MCF 10A (cell line): ENCODE data around the gene SUGP1. TPM values are rescaled to one million over a fixed set of nuclear protein-coding genes. Genes with fewer than 3 reads are reported as not detected.

ENCODE experiments used
- BruUV-seq: library from RNA; stranded (reverse); fragments of 400-500 nt; replicated peaks from 2 replicates; lab custom pipeline; 2021; lab: Mats Ljungman, UMichigan
- CTCF ChIA-PET: fragments of 300-600 bp; sonication (Branson Sonifier 250); formaldehyde crosslinking; extraction: SDS; loops from one replicate; lab custom pipeline; 2021; ENCODE audit warnings: antibody characterized with exemption, inconsistent platforms; lab: Yijun Ruan, JAX
- POLR2A ChIA-PET: fragments of 300-600, 350-650 bp; sonication (Branson Sonifier 250); formaldehyde crosslinking; extraction: SDS; loops from one replicate; lab custom pipeline; 2020; ENCODE audit warnings: antibody characterized with exemption, inconsistent platforms; lab: Yijun Ruan, JAX
- DNase-seq: peaks from one replicate; pipeline ENCODE4 v3.0.0-alpha.2; 2018; ENCODE audit not compliant: unreplicated experiment
- H3K27ac Mint-ChIP-seq: one replicate; pipeline ENCODE4 v1.8.0; 2022; ENCODE audit warnings: mild to moderate bottlenecking, low read depth, mixed read lengths; ENCODE audit not compliant: unreplicated experiment
- H3K27me3 Mint-ChIP-seq: one replicate; pipeline ENCODE4 v1.8.0; 2022; ENCODE audit warnings: mixed read lengths; ENCODE audit not compliant: insufficient read depth, unreplicated experiment
- H3K36me3 Mint-ChIP-seq: one replicate; pipeline ENCODE4 v1.8.0; 2022; ENCODE audit warnings: mild to moderate bottlenecking, moderate library complexity, mixed read lengths; ENCODE audit not compliant: insufficient read depth, unreplicated experiment
- H3K4me1 Mint-ChIP-seq: one replicate; pipeline ENCODE4 v1.8.0; 2022; ENCODE audit warnings: mixed read lengths; ENCODE audit not compliant: insufficient read depth, unreplicated experiment
- H3K4me3 Mint-ChIP-seq: one replicate; pipeline ENCODE4 v1.8.0; 2022; ENCODE audit warnings: mild to moderate bottlenecking, moderate library complexity, mixed read lengths; ENCODE audit not compliant: unreplicated experiment
- H3K9me3 Mint-ChIP-seq: one replicate; pipeline ENCODE4 v1.8.0; 2022; ENCODE audit warnings: mixed read lengths; ENCODE audit not compliant: unreplicated experiment
- CTCF ChIP-seq: fragments of 200-600 bp; IDR thresholded peaks from one replicate; pipeline ENCODE4 v1.8.0; 2022; ENCODE audit warnings: antibody characterized with exemption, mild to moderate bottlenecking; ENCODE audit not compliant: unreplicated experiment
- intact Hi-C: fragments of 100-400 bp; cut with micrococcal nuclease; formaldehyde crosslinking; loops from 2 replicates; pipeline ENCODE4 v1.14.1; 2022
- total RNA-seq: library from RNA; stranded (reverse); gene quantifications from 2 replicates; pipeline ENCODE4 v1.2.3, GENCODE V29; 2022

Gene SUGP1
- total RNA-seq, 1 experiment from 2014 or later: 51.1 TPM

GRCh38 chr19:19232261-19232721 is 88.0 kb downstream of the SUGP1 start:
- TF ChIP-seq CTCF: no peak
- intact Hi-C loops: no loop called here
- Mint-ChIP-seq H3K4me3 (no peak overlapping the region), H3K9me3 (no peaks in the 10 kb centered on the region), H3K27ac (no peak overlapping the region), H3K27me3 (peaks cover 18% of the 10 kb centered on the region), H3K36me3 (no peaks in the 10 kb centered on the region), H3K4me1 (no peaks in the 10 kb centered on the region)
- no TSS peak for BruUV-seq
- CTCF ChIA-PET: interaction anchor here (1.1 kb wide), 1 partner anchor 258 kb away, joined by 3 read pairs; no protein-coding TSS in a partner anchor
- no peak for DNase-seq
- POLR2A ChIA-PET: no interaction called here

GRCh38 chr19:19230999-19231398 is 89.3 kb downstream of the SUGP1 start:
- Mint-ChIP-seq H3K4me1 (no peaks in the 10 kb centered on the region), H3K27ac (no peak overlapping the region), H3K27me3 (peaks cover 18% of the 10 kb centered on the region), H3K36me3 (no peaks in the 10 kb centered on the region), H3K4me3 (no peak overlapping the region), H3K9me3 (no peaks in the 10 kb centered on the region)
- ChIA-PET POLR2A (no interaction called here), CTCF (interaction anchor here (0.6 to 1.5 kb wide), 3 partner anchors 11 to 145 kb away, joined by 3 read pairs; no protein-coding TSS in a partner anchor)
- no peak for DNase-seq
- no peak for TF ChIP-seq CTCF
- intact Hi-C loops: no loop called here
- no TSS peak for BruUV-seq

GRCh38 chr19:19229701-19230100 is 90.6 kb downstream of the SUGP1 start:
- CTCF ChIA-PET: interaction anchor here (0.6 to 1.0 kb wide), 3 partner anchors 28 to 282 kb away, joined by 4 to 5 read pairs (median 4); no protein-coding TSS in a partner anchor
- DNase-seq: no peak

GRCh38 chr19:19227217-19227616 is 93.1 kb downstream of the SUGP1 start:
- no peaks in the 10 kb centered on the region for H3K36me3 Mint-ChIP-seq
- intact Hi-C loops: no loop called here
- CTCF ChIA-PET: interaction anchor here (0.5 kb wide), 1 partner anchor 337 kb away, joined by 3 read pairs; no protein-coding TSS in a partner anchor

More at GRCh38 chr19:19229701-19230100, 90.6 kb downstream of the SUGP1 start:
- H3K4me1 Mint-ChIP-seq: no peaks in the 10 kb centered on the region
- POLR2A ChIA-PET: no interaction called here
- H3K9me3 Mint-ChIP-seq: no peaks in the 10 kb centered on the region
- H3K27ac Mint-ChIP-seq: no peak overlapping the region
- BruUV-seq: no TSS peak
- peaks cover 18% of the 10 kb centered on the region for H3K27me3 Mint-ChIP-seq
- H3K4me3 Mint-ChIP-seq: no peak overlapping the region
- intact Hi-C loops: no loop called here
- TF ChIP-seq CTCF: no peak
- no peaks in the 10 kb centered on the region for H3K36me3 Mint-ChIP-seq

More at GRCh38 chr19:19227217-19227616, 93.1 kb downstream of the SUGP1 start:
- peaks cover 18% of the 10 kb centered on the region for H3K27me3 Mint-ChIP-seq
- H3K4me1 Mint-ChIP-seq: no peaks in the 10 kb centered on the region
- TF ChIP-seq CTCF: no peak
- POLR2A ChIA-PET: interaction anchor here (0.7 kb wide), 1 partner anchor 72 kb away, joined by 3 read pairs; no protein-coding TSS in a partner anchor
- H3K9me3 Mint-ChIP-seq: no peaks in the 10 kb centered on the region
- H3K27ac Mint-ChIP-seq: no peak overlapping the region
- BruUV-seq: no TSS peak
- no peak for DNase-seq
- no peak overlapping the region for H3K4me3 Mint-ChIP-seq
